HCT116 (cell line): ENCODE results near the gene APOLD1. TPM values are rescaled to one million over a fixed set of nuclear protein-coding genes. Genes with fewer than 3 reads are reported as not detected.
A peak's percentile ranks its signal among the peaks of the same experiment; 100 is the strongest.

Source experiments
- ATAC-seq: fragments of 200-7000 bp; cut with Tn5 transposase; 2 replicates; pipeline ENCODE4 v1.9.1; 2020; ENCODE audit warnings: mild to moderate bottlenecking, moderate library complexity
- BruUV-seq: library from RNA; stranded (reverse); fragments of 400-500 nt; replicated peaks from 2 replicates; lab custom pipeline; 2021; lab: Mats Ljungman, UMichigan
- CTCF ChIA-PET: fragments of 300-600 bp; sonication (Branson Sonifier 250); formaldehyde crosslinking; loops from one replicate; lab custom pipeline; 2021; ENCODE audit warnings: antibody characterized with exemption; lab: Charles Lee
- POLR2A ChIA-PET: fragments of 300-600, 350-600 bp; sonication (Branson Sonifier 250); formaldehyde crosslinking; loops from one replicate; lab custom pipeline; 2021; ENCODE audit warnings: antibody characterized with exemption; lab: Charles Lee
- RAD21 ChIA-PET, 2 experiments: fragments of 300-600 bp; sonication (Branson Sonifier 250); formaldehyde crosslinking; loops; one replicate each; lab custom pipeline; 2023; ENCODE audit warnings: low total read pairs in 2 of 2; ENCODE audit not compliant: uncharacterized antibody in 2 of 2, unreplicated experiment in 2 of 2, low non-redundant PET in 1 of 2; lab: Charles Lee
- DNase-seq: peaks from one replicate; pipeline ENCODE4 v3.0.0-alpha.2; 2010; ENCODE audit warnings: low read depth, low spot score
- H2AFZ ChIP-seq: fragments of 200-600 bp; shearing (Covaris generic), sonication (generic); 2 replicates; pipeline ENCODE4 v1.6.1; 2017; ENCODE audit warnings: low read depth, mixed run types, mixed read lengths, antibody characterized with exemption, low read length; ENCODE audit not compliant: poor library complexity, severe bottlenecking
- H3K27ac ChIP-seq: 2 replicates; pipeline ENCODE4 v1.5.1; 2012; ENCODE audit warnings: low read depth, low read length
- H3K27me3 ChIP-seq: fragments of 200-600 bp; sonication (generic); 2 replicates; pipeline ENCODE4 v1.6.1; 2016; ENCODE audit warnings: mixed run types, low read length, mixed read lengths; ENCODE audit not compliant: insufficient read depth
- H3K36me3 ChIP-seq, 2 experiments: fragments of 200-500 bp in 1 of 2; fragments of 200-600 bp in 1 of 2; sonication (Bioruptor generic) in 1 of 2; sonication (generic) in 1 of 2; 2 replicates each; pipeline versions ENCODE4 v1.5.1 to v1.6.1; 2014 to 2016; ENCODE audit warnings: low read length in 2 of 2, inconsistent platforms in 1 of 2, mixed read lengths in 1 of 2, mixed run types in 1 of 2; ENCODE audit not compliant: insufficient read depth in 2 of 2, control insufficient read depth in 1 of 2
- H3K4me1 ChIP-seq, 2 experiments: fragments of 200-600 bp in 1 of 2; sonication (generic) in 1 of 2; 2 replicates each; pipeline versions ENCODE4 v1.5.1 to v1.6.1; 2012 to 2017; ENCODE audit warnings: low read length in 2 of 2, inconsistent platforms in 1 of 2, mild to moderate bottlenecking in 1 of 2, mixed read lengths in 1 of 2, mixed run types in 1 of 2, moderate library complexity in 1 of 2; ENCODE audit not compliant: insufficient read depth in 2 of 2, control insufficient read depth in 1 of 2
- H3K4me2 ChIP-seq: fragments of 200-600 bp; sonication (generic); 2 replicates; pipeline ENCODE4 v1.6.1; 2017; ENCODE audit warnings: mixed run types, low read length, mixed read lengths
- H3K4me3 ChIP-seq, 2 experiments: fragments of 200-600 bp in 1 of 2; sonication (generic) in 1 of 2; replicated peaks in 1 of 2; 2 replicates each; pipeline ENCODE4 v1.5.1; 2011 to 2016; ENCODE audit warnings: low read length in 2 of 2, control low read depth in 1 of 2, low read depth in 1 of 2, mild to moderate bottlenecking in 1 of 2, mixed read lengths in 1 of 2, mixed run types in 1 of 2
- H3K79me2 ChIP-seq: fragments of 200-600 bp; sonication (generic); 2 replicates; pipeline ENCODE4 v1.6.1; 2017; ENCODE audit warnings: mild to moderate bottlenecking, mixed run types, low read length, moderate library complexity, mixed read lengths; ENCODE audit not compliant: insufficient read depth
- H3K9ac ChIP-seq: fragments of 200-600 bp; sonication (generic); 2 replicates; pipeline ENCODE4 v1.6.1; 2016; ENCODE audit warnings: low read length, mixed read lengths
- H3K9me2 ChIP-seq: fragments of 200-600 bp; sonication (generic), shearing (Covaris generic); 2 replicates; pipeline ENCODE4 v1.6.1; 2017; ENCODE audit warnings: mixed run types, mild to moderate bottlenecking, moderate library complexity; ENCODE audit not compliant: insufficient read depth
- H3K9me3 ChIP-seq, 2 experiments: fragments of 200-500 bp in 1 of 2; fragments of 200-600 bp in 1 of 2; sonication (Bioruptor generic) in 1 of 2; sonication (generic) in 1 of 2; 2 replicates each; pipeline ENCODE4 v1.6.1; 2014 to 2017; ENCODE audit warnings: low read length in 2 of 2, mixed read lengths in 2 of 2, inconsistent platforms in 1 of 2, low read depth in 1 of 2, mild to moderate bottlenecking in 1 of 2, mixed run types in 1 of 2, moderate library complexity in 1 of 2; ENCODE audit not compliant: control insufficient read depth in 1 of 2, insufficient read depth in 1 of 2
- H4K20me1 ChIP-seq: fragments of 200-600 bp; sonication (generic), shearing (Covaris generic); 2 replicates; pipeline ENCODE4 v1.6.1; 2017; ENCODE audit warnings: mixed run types, mild to moderate bottlenecking, moderate library complexity; ENCODE audit not compliant: insufficient read depth
- EGR1 ChIP-seq: IDR thresholded peaks from 2 replicates; pipeline ENCODE4 v1.6.1; 2012; ENCODE audit warnings: low read depth
- POLR2A ChIP-seq: IDR thresholded peaks from 2 replicates; pipeline ENCODE4 v1.7.0; 2011; ENCODE audit warnings: borderline replicate concordance; ENCODE audit not compliant: insufficient read depth, insufficient read length; ENCODE audit errors: extremely low read depth
- TCF7L2 ChIP-seq: IDR thresholded peaks from 2 replicates; pipeline ENCODE4 v1.7.0; 2011; ENCODE audit warnings: borderline replicate concordance, inconsistent platforms; ENCODE audit not compliant: insufficient read depth, insufficient read length; ENCODE audit errors: extremely low read depth
- YY1 ChIP-seq: IDR thresholded peaks from 2 replicates; pipeline ENCODE4 v1.6.1; 2011; ENCODE audit warnings: low read length, low read depth, moderate library complexity, mild to moderate bottlenecking; ENCODE audit not compliant: insufficient replicate concordance; ENCODE audit errors: extremely low read depth
- intact Hi-C: fragments of 100-400 bp; cut with micrococcal nuclease; formaldehyde crosslinking; loops from 2 replicates; pipeline ENCODE4 v1.10.0; 2022
- total RNA-seq: library from RNA; stranded (reverse); gene quantifications from one replicate; pipeline ENCODE4 v1.2.1, GENCODE V29; 2021; ENCODE audit not compliant: unreplicated experiment

APOLD1 gene
- total RNA-seq, 1 experiment from 2014 or later = 3.9 TPM

DNA sequence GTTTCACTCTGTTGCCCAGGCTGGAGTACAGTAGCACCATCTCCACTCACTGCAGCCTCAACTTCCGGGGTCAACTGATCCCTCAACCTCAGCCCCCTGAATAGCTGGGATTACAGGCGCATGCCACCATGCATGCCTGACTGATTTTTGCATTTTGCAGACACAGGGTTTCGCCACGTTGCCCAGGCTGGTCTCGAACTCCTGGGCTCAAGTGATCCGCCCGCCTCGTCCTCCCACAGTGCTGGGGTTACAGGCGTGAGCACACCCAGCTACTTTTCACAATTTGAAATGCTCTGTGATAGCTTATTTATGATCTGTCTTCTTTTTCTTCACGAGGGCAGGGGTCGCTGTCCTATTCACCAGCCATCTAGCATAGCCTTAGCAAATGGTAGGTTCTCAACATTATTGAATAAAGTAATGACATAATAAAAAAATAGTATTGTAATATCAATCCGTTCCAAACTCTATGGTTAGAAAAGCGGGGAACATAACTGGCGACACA, 27.2 kb downstream of the APOLD1 start:
- no peaks in the 10 kb centered on the region for H4K20me1 ChIP-seq
- intact Hi-C loops = loop anchor here (2.0 to 10.0 kb wide), 3 partner anchors 78 to 282 kb away; partner anchors contain the start of gene GPRC5A
- ChIA-PET RAD21 (interaction anchor here (0.8 to 1.7 kb wide), 4 partner anchors 24 to 170 kb away, joined by 3 to 4 read pairs (median 4); partner anchors contain the start of gene GPRC5A (in 1 of the 2)), POLR2A (interaction anchor here (0.8 to 2.2 kb wide), 4 partner anchors 9 to 86 kb away, joined by 3 to 9 read pairs (median 4); no protein-coding TSS in a partner anchor), CTCF (interaction anchor here (0.7 to 2.1 kb wide), 11 partner anchors 9 to 232 kb away, joined by 3 to 12 read pairs (median 3); no protein-coding TSS in a partner anchor)
- no peak for TF ChIP-seq YY1
- no peak for TF ChIP-seq POLR2A
- TF ChIP-seq TCF7L2 = no peak
- no peak for TF ChIP-seq EGR1
- peaks cover 12 to 54% of the 10 kb centered on the region in 2 experiments; a peak in 3 of 4 replicates for H3K4me1 ChIP-seq
- no peaks in the 10 kb centered on the region for H3K27me3 ChIP-seq
- DNase-seq (no peak), ATAC-seq (peak; percentile 42)
- H3K4me2 ChIP-seq = peak overlapping the region; percentile 92
- peak overlapping the region; percentile 98; the same call in 1 of the 2 replicates for H3K9ac ChIP-seq
- H3K9me2 ChIP-seq = no peaks in the 10 kb centered on the region
- H3K4me3 ChIP-seq = peak overlapping the region; percentile 91 to 95
- H3K27ac ChIP-seq = peak overlapping the region; percentile 20; the same call in 1 of the 2 replicates
- H3K36me3 ChIP-seq = peaks cover 12 to 32% of the 10 kb centered on the region in 2 experiments
- BruUV-seq = no TSS peak
- peak overlapping the region; percentile 71 for H2AFZ ChIP-seq
- H3K79me2 ChIP-seq = peaks cover 46% of the 10 kb centered on the region
- no peaks in the 10 kb centered on the region for H3K9me3 ChIP-seq
